ENCODE measurements around the gene GNG4. TPM values are rescaled to one million over a fixed set of nuclear protein-coding genes. Genes with fewer than 3 reads are reported as not detected.
A peak's percentile ranks its signal among the peaks of the same experiment; 100 is the strongest.
"Not testable (repeated sequence)": the region's sequence is repeated elsewhere in the genome, so short reads cannot be mapped to it uniquely, and the experiment has no call there.

Gene GNG4
- total and polyA plus RNA-seq, 2 of the 4 experiments (the other 2 are of a cell fraction) = 0.18 to 0.29 TPM

GRCh38 chr1:235573880-235574279 is 75.7 kb downstream of the GNG4 start:
- intact Hi-C loops (cut with micrococcal nuclease) = no loop called here
- dilution Hi-C loops (cut with HindIII; ENCODE audit: low sequenced_read_pairs, unreplicated experiment) = no loop called here
- H3K4me3 ChIP-seq (ENCODE audit: insufficient read depth, low read depth, low read length) = no peak overlapping the region
- ATAC-seq (ENCODE audit: low read depth) (no peak), DNase-seq (no peak)
- H2AFZ ChIP-seq (replicated peaks; ENCODE audit: low read length, poor library complexity) = no peak overlapping the region
- H3K79me1 ChIP-seq (ENCODE audit: low read depth in 1 of 2, low read length in 2 of 2) = no peaks in the 10 kb centered on the region
- H3K4me2 ChIP-seq (ENCODE audit: low read depth, low read length) = no peak overlapping the region
- H3K18ac ChIP-seq (ENCODE audit: low read depth, low read length) = no peak overlapping the region
- BruUV-seq (replicated peaks) = no TSS peak
- no peaks in the 10 kb centered on the region for H3K4me1 ChIP-seq (ENCODE audit: control insufficient read depth, insufficient read depth, low read length)
- no peaks in the 10 kb centered on the region for H3K36me3 ChIP-seq (ENCODE audit: control insufficient read depth, insufficient read depth, low read length)
- H2BK120ac ChIP-seq (ENCODE audit: low read depth, low read length) = no peak overlapping the region
- ChIA-PET CTCF (no interaction called here), POLR2A (ENCODE audit: unreplicated experiment) (no interaction called here)
- H3K56ac ChIP-seq (ENCODE audit: extremely low read depth, insufficient read depth, low read length) = no peak overlapping the region
- no CpG with 5 or more reads among the region's 2 CpGs for WGBS, 2 experiments (ENCODE audit: extremely low coverage in 2 of 2, insufficient read length in 1 of 2)
- TF ChIP-seq CEBPB (IDR thresholded peaks at IDR 0.05; ENCODE audit: low read depth, low read length) (no peak), MAZ (IDR thresholded peaks at IDR 0.05; ENCODE audit: borderline replicate concordance, low read depth, low read length) (no peak), MAFK (IDR thresholded peaks at IDR 0.05; ENCODE audit: low read depth, low read length) (peak; percentile 32; the same call in 1 of the 2 replicates)
- H2BK20ac ChIP-seq (ENCODE audit: low read depth, low read length) = no peak overlapping the region
- H2AK5ac ChIP-seq (ENCODE audit: low read depth, low read length) = no peak overlapping the region
- H4K91ac ChIP-seq (ENCODE audit: insufficient read depth, low read depth, low read length) = no peak overlapping the region
- no peak overlapping the region for H2BK15ac ChIP-seq (ENCODE audit: low read depth, low read length)
- no peaks in the 10 kb centered on the region for H4K20me1 ChIP-seq (ENCODE audit: insufficient read depth, low read length)
- no peak overlapping the region for H4K5ac ChIP-seq (ENCODE audit: low read depth, low read length)
- H3K23ac ChIP-seq (ENCODE audit: low read depth, low read length) = no peak overlapping the region
- H3K4ac ChIP-seq (ENCODE audit: low read depth, low read length) = no peak overlapping the region
- no peak overlapping the region for H3K9ac ChIP-seq (ENCODE audit: low read depth, low read length)
- H3K9me1 ChIP-seq (ENCODE audit: insufficient read depth, low read length) = no peaks in the 10 kb centered on the region
- H2AK9ac ChIP-seq (replicated peaks; ENCODE audit: low read depth, low read length, poor library complexity) = no peak overlapping the region
- H3K27me3 ChIP-seq (ENCODE audit: control insufficient read depth, insufficient read depth, low read length) = no peaks in the 10 kb centered on the region
- no peak overlapping the region for H3K27ac ChIP-seq (ENCODE audit: insufficient read depth, low read length)
- in situ Hi-C loops (cut with MboI; ENCODE audit: low sequenced_read_pairs) = no loop called here
- H3K14ac ChIP-seq (replicated peaks; ENCODE audit: low read depth, low read length) = no peak overlapping the region
- no peaks in the 10 kb centered on the region for H3K9me3 ChIP-seq (ENCODE audit: control insufficient read depth, insufficient read depth, low read length)
- no peak overlapping the region for H2BK5ac ChIP-seq (ENCODE audit: low read depth, low read length, poor library complexity, severe bottlenecking)
- no peak overlapping the region for H4K8ac ChIP-seq (ENCODE audit: low read depth in 2 of 2, low read length in 2 of 2)

GRCh38 chr1:235572971-235573370 is 76.6 kb downstream of the GNG4 start:
- H2BK15ac ChIP-seq (ENCODE audit: low read depth, low read length); H3K4ac ChIP-seq (ENCODE audit: low read depth, low read length); H3K27ac ChIP-seq (ENCODE audit: insufficient read depth, low read length); H2AFZ ChIP-seq (replicated peaks; ENCODE audit: low read length, poor library complexity); H3K56ac ChIP-seq (ENCODE audit: extremely low read depth, insufficient read depth, low read length); H3K36me3 ChIP-seq (ENCODE audit: control insufficient read depth, insufficient read depth, low read length); H2AK5ac ChIP-seq (ENCODE audit: low read depth, low read length); H3K23ac ChIP-seq (ENCODE audit: low read depth, low read length); dilution Hi-C loops (cut with HindIII; ENCODE audit: low sequenced_read_pairs, unreplicated experiment); ATAC-seq (ENCODE audit: low read depth); H2BK120ac ChIP-seq (ENCODE audit: low read depth, low read length); H3K9me3 ChIP-seq (ENCODE audit: control insufficient read depth, insufficient read depth, low read length); H4K5ac ChIP-seq (ENCODE audit: low read depth, low read length); H3K4me1 ChIP-seq (ENCODE audit: control insufficient read depth, insufficient read depth, low read length); H4K20me1 ChIP-seq (ENCODE audit: insufficient read depth, low read length); CTCF ChIA-PET; intact Hi-C loops (cut with micrococcal nuclease); H3K4me3 ChIP-seq (ENCODE audit: insufficient read depth, low read depth, low read length); POLR2A ChIA-PET (ENCODE audit: unreplicated experiment); H3K9ac ChIP-seq (ENCODE audit: low read depth, low read length); H3K79me1 ChIP-seq (ENCODE audit: low read depth in 1 of 2, low read length in 2 of 2); H3K18ac ChIP-seq (ENCODE audit: low read depth, low read length); H3K14ac ChIP-seq (replicated peaks; ENCODE audit: low read depth, low read length); H3K27me3 ChIP-seq (ENCODE audit: control insufficient read depth, insufficient read depth, low read length); H4K8ac ChIP-seq (ENCODE audit: low read depth in 2 of 2, low read length in 2 of 2); BruUV-seq (replicated peaks); H2BK20ac ChIP-seq (ENCODE audit: low read depth, low read length); DNase-seq; H2AK9ac ChIP-seq (replicated peaks; ENCODE audit: low read depth, low read length, poor library complexity); H3K4me2 ChIP-seq (ENCODE audit: low read depth, low read length); H2BK5ac ChIP-seq (ENCODE audit: low read depth, low read length, poor library complexity, severe bottlenecking); H4K91ac ChIP-seq (ENCODE audit: insufficient read depth, low read depth, low read length); in situ Hi-C loops (cut with MboI; ENCODE audit: low sequenced_read_pairs); H3K9me1 ChIP-seq (ENCODE audit: insufficient read depth, low read length): not testable (repeated sequence)
- no CpG with 5 or more reads among the region's 5 CpGs for WGBS, 2 experiments (ENCODE audit: extremely low coverage in 2 of 2, insufficient read length in 1 of 2)
